IMR-90 (cell line): Measurements from ENCODE around the gene SHISA8. TPM values are rescaled to one million over a fixed set of nuclear protein-coding genes. Genes with fewer than 3 reads are reported as not detected.

ENCODE experiments used
- ATAC-seq: fragments of 200-7000 bp; cut with Tn5 transposase; 2 replicates; pipeline ENCODE4 v1.9.1; 2020; ENCODE audit warnings: low read depth, mild to moderate bottlenecking, moderate library complexity
- BruUV-seq: library from RNA; stranded (reverse); fragments of 400-500 nt; replicated peaks from 2 replicates; lab custom pipeline; 2021; lab: Mats Ljungman, UMichigan
- CTCF ChIA-PET: fragments of 300-600 bp; formaldehyde crosslinking; extraction: SDS; loops from one replicate; lab custom pipeline; 2021; ENCODE audit warnings: antibody characterized with exemption; lab: Yijun Ruan, JAX
- POLR2A ChIA-PET: fragments of 300-600 bp; sonication (Branson Sonifier 250); formaldehyde crosslinking; loops from one replicate; lab custom pipeline; 2022; ENCODE audit warnings: antibody characterized with exemption; ENCODE audit not compliant: unreplicated experiment; lab: Charles Lee
- DNase-seq: peaks from one replicate; pipeline ENCODE4 v3.0.0; 2013
- H2AFZ ChIP-seq: replicated peaks from 2 replicates; pipeline ENCODE3; 2013; ENCODE audit warnings: low read length, mild to moderate bottlenecking; ENCODE audit not compliant: poor library complexity
- H2AK5ac ChIP-seq: 2 replicates; pipeline ENCODE4 v1.6.1; 2013; ENCODE audit warnings: low read depth, low read length, inconsistent platforms
- H2AK9ac ChIP-seq: replicated peaks from 2 replicates; pipeline ENCODE3; 2013; ENCODE audit warnings: mild to moderate bottlenecking, low read depth, low read length, moderate library complexity; ENCODE audit not compliant: poor library complexity
- H2BK120ac ChIP-seq: 2 replicates; pipeline ENCODE4 v1.6.1; 2013; ENCODE audit warnings: low read depth, low read length, inconsistent platforms
- H2BK15ac ChIP-seq: 3 replicates; pipeline ENCODE4 v1.6.1; 2013; ENCODE audit warnings: low read depth, low read length, inconsistent platforms
- H2BK20ac ChIP-seq: 2 replicates; pipeline ENCODE4 v1.6.1; 2013; ENCODE audit warnings: low read depth, mild to moderate bottlenecking, inconsistent platforms, low read length, moderate library complexity
- H2BK5ac ChIP-seq: 2 replicates; pipeline ENCODE4 v1.6.1; 2013; ENCODE audit warnings: mild to moderate bottlenecking, low read depth, low read length, inconsistent platforms; ENCODE audit not compliant: poor library complexity, severe bottlenecking
- H3K14ac ChIP-seq: replicated peaks from 2 replicates; pipeline ENCODE4 v1.6.1; 2013; ENCODE audit warnings: low read depth, low read length, inconsistent platforms
- H3K18ac ChIP-seq: 2 replicates; pipeline ENCODE4 v1.6.1; 2013; ENCODE audit warnings: low read depth, low read length, control low read depth
- H3K23ac ChIP-seq: 2 replicates; pipeline ENCODE4 v1.6.1; 2013; ENCODE audit warnings: low read depth, low read length, inconsistent platforms
- H3K27ac ChIP-seq: 2 replicates; pipeline ENCODE4 v1.5.1; 2013; ENCODE audit warnings: mild to moderate bottlenecking, control low read depth, low read length; ENCODE audit not compliant: insufficient read depth
- H3K27me3 ChIP-seq: 2 replicates; pipeline ENCODE4 v1.6.1; 2013; ENCODE audit warnings: low read length; ENCODE audit not compliant: control insufficient read depth, insufficient read depth
- H3K36me3 ChIP-seq: 2 replicates; pipeline ENCODE4 v1.6.1; 2013; ENCODE audit warnings: low read length, mixed read lengths; ENCODE audit not compliant: control insufficient read depth, insufficient read depth
- H3K4ac ChIP-seq: 2 replicates; pipeline ENCODE4 v1.6.1; 2013; ENCODE audit warnings: low read depth, low read length, inconsistent platforms
- H3K4me1 ChIP-seq: 2 replicates; pipeline ENCODE4 v1.6.1; 2013; ENCODE audit warnings: low read length, mixed read lengths; ENCODE audit not compliant: control insufficient read depth, insufficient read depth
- H3K4me2 ChIP-seq: 2 replicates; pipeline ENCODE4 v1.6.1; 2013; ENCODE audit warnings: low read depth, mild to moderate bottlenecking, control low read depth, low read length, moderate library complexity
- H3K4me3 ChIP-seq: 2 replicates; pipeline ENCODE4 v1.5.1; 2013; ENCODE audit warnings: low read depth, mild to moderate bottlenecking, control low read depth, low read length, moderate library complexity; ENCODE audit not compliant: insufficient read depth
- H3K56ac ChIP-seq: 2 replicates; pipeline ENCODE4 v1.6.1; 2013; ENCODE audit warnings: low read length, inconsistent platforms; ENCODE audit not compliant: insufficient read depth; ENCODE audit errors: extremely low read depth
- H3K79me1 ChIP-seq, 2 experiments: 2 replicates each; pipeline ENCODE4 v1.6.1; 2013; ENCODE audit warnings: low read length in 2 of 2, inconsistent platforms in 1 of 2, low read depth in 1 of 2
- H3K9ac ChIP-seq: 2 replicates; pipeline ENCODE4 v1.6.1; 2013; ENCODE audit warnings: low read depth, low read length, control low read depth
- H3K9me1 ChIP-seq: 2 replicates; pipeline ENCODE4 v1.6.1; 2013; ENCODE audit warnings: low read length, inconsistent platforms; ENCODE audit not compliant: insufficient read depth
- H3K9me3 ChIP-seq: 2 replicates; pipeline ENCODE4 v1.6.1; 2013; ENCODE audit warnings: low read length; ENCODE audit not compliant: control insufficient read depth, insufficient read depth
- H4K20me1 ChIP-seq: 2 replicates; pipeline ENCODE4 v1.6.1; 2013; ENCODE audit warnings: low read length, inconsistent platforms; ENCODE audit not compliant: insufficient read depth
- H4K5ac ChIP-seq: 2 replicates; pipeline ENCODE4 v1.6.1; 2013; ENCODE audit warnings: mild to moderate bottlenecking, low read depth, low read length, control low read depth
- H4K8ac ChIP-seq, 2 experiments: 2 replicates each; pipeline ENCODE4 v1.6.1; 2013; ENCODE audit warnings: low read depth in 2 of 2, low read length in 2 of 2, control low read depth in 1 of 2, inconsistent platforms in 1 of 2
- H4K91ac ChIP-seq: 2 replicates; pipeline ENCODE4 v1.6.1; 2013; ENCODE audit warnings: low read depth, low read length, inconsistent platforms; ENCODE audit not compliant: insufficient read depth
- BHLHE40 ChIP-seq: fragments of 150-350 bp; IDR thresholded peaks from 2 replicates; pipeline ENCODE4 v1.6.1; 2016; ENCODE audit warnings: mild to moderate bottlenecking, low read depth, low read length
- CEBPB ChIP-seq: IDR thresholded peaks from 2 replicates; pipeline ENCODE4 v1.6.1; 2012; ENCODE audit warnings: low read depth, low read length, improper control_type of control experiment
- CHD1 ChIP-seq: IDR thresholded peaks from 2 replicates; pipeline ENCODE4 v1.6.1; 2012; ENCODE audit warnings: low read depth, low read length, improper control_type of control experiment
- FOS ChIP-seq: fragments of 150-350 bp; IDR thresholded peaks from 2 replicates; pipeline ENCODE4 v1.6.1; 2016; ENCODE audit warnings: low read depth, low read length
- MAFK ChIP-seq: IDR thresholded peaks from 2 replicates; pipeline ENCODE4 v1.6.1; 2012; ENCODE audit warnings: low read depth, low read length, improper control_type of control experiment
- MAZ ChIP-seq: IDR thresholded peaks from 2 replicates; pipeline ENCODE4 v1.6.1; 2012; ENCODE audit warnings: low read depth, mild to moderate bottlenecking, low read length, improper control_type of control experiment, moderate library complexity, borderline replicate concordance
- MXI1 ChIP-seq: IDR thresholded peaks from 2 replicates; pipeline ENCODE4 v1.6.1; 2012; ENCODE audit warnings: low read depth, mild to moderate bottlenecking, low read length, moderate library complexity, borderline replicate concordance
- NFE2L2 ChIP-seq: fragments of 150-350 bp; IDR thresholded peaks from 2 replicates; pipeline ENCODE4 v1.6.1; 2016; ENCODE audit warnings: low read depth, mild to moderate bottlenecking, low read length
- POLR2A ChIP-seq: IDR thresholded peaks from 2 replicates; pipeline ENCODE4 v1.6.1; 2012; ENCODE audit warnings: mild to moderate bottlenecking, low read depth, low read length
- RAD21 ChIP-seq: IDR thresholded peaks from 2 replicates; pipeline ENCODE4 v1.6.1; 2012; ENCODE audit warnings: low read length, improper control_type of control experiment
- RCOR1 ChIP-seq: IDR thresholded peaks from 2 replicates; pipeline ENCODE4 v1.6.1; 2012; ENCODE audit warnings: mild to moderate bottlenecking, low read length, improper control_type of control experiment; ENCODE audit not compliant: insufficient replicate concordance
- RFX5 ChIP-seq: IDR thresholded peaks from 2 replicates; pipeline ENCODE4 v1.8.0; 2012; ENCODE audit warnings: low read depth, mild to moderate bottlenecking, low read length, moderate library complexity
- WGBS, 2 experiments: methylation state at CpG; one replicate each; pipeline versions ENCODE4 v1.1.5 to v1.1.7; 2013; ENCODE audit warnings: missing lambda C conversion rate in 2 of 2; ENCODE audit not compliant: insufficient read length in 1 of 2; ENCODE audit errors: extremely low coverage in 2 of 2; 5-methylcytosine and 5-hydroxymethylcytosine counted together
- dilution Hi-C: fragments of 300-500 bp; cut with HindIII; formaldehyde crosslinking; loops from one replicate; pipeline ENCODE4 v1.14.3; 2018; ENCODE audit warnings: low sequenced_read_pairs; ENCODE audit not compliant: unreplicated experiment
- in situ Hi-C: fragments of 300-500 bp; cut with MboI; formaldehyde crosslinking; loops from 3 replicates; pipeline ENCODE4 v1.14.3; 2019; ENCODE audit warnings: low sequenced_read_pairs, inconsistent platforms, mixed read lengths
- intact Hi-C: fragments of 100-400 bp; cut with micrococcal nuclease; formaldehyde crosslinking; loops from 2 replicates; pipeline ENCODE4 v1.10.0; 2022
- polyA plus RNA-seq, 3 experiments: library from polyadenylated mRNA; depleted of rRNA; stranded (reverse); fragments of >200 nt; gene quantifications; 2 replicates each; pipeline ENCODE4 v1.2.3, GENCODE V29; 2012; ENCODE audit warnings: low replicate concordance in 1 of 3
- total RNA-seq: library from RNA; depleted of rRNA; stranded (reverse); fragments of >200 nt; gene quantifications from 2 replicates; pipeline ENCODE4 v1.2.3, GENCODE V29; 2012
- TF ChIP-seq, protein P1 (sequence below): fragments of 150-350 bp; IDR thresholded peaks from 2 replicates; pipeline ENCODE4 v1.6.1; 2017; ENCODE audit warnings: mild to moderate bottlenecking, antibody characterized with exemption, low read length, low read depth
- TF ChIP-seq, protein P2 (sequence below): fragments of 150-350 bp; IDR thresholded peaks from 2 replicates; pipeline ENCODE4 v1.6.1; 2016; ENCODE audit warnings: low read depth, mild to moderate bottlenecking, low read length, moderate library complexity, borderline replicate concordance
- TF ChIP-seq, protein P3 (sequence below): conservative IDR thresholded peaks from 2 replicates; pipeline ENCODE4 v1.5.1; 2012; ENCODE audit warnings: mild to moderate bottlenecking, low read depth, low read length, improper control_type of control experiment

SHISA8 gene
- total and polyA plus RNA-seq, 2 of the 4 experiments (the other 2 are of a cell fraction): not detected

DNA sequence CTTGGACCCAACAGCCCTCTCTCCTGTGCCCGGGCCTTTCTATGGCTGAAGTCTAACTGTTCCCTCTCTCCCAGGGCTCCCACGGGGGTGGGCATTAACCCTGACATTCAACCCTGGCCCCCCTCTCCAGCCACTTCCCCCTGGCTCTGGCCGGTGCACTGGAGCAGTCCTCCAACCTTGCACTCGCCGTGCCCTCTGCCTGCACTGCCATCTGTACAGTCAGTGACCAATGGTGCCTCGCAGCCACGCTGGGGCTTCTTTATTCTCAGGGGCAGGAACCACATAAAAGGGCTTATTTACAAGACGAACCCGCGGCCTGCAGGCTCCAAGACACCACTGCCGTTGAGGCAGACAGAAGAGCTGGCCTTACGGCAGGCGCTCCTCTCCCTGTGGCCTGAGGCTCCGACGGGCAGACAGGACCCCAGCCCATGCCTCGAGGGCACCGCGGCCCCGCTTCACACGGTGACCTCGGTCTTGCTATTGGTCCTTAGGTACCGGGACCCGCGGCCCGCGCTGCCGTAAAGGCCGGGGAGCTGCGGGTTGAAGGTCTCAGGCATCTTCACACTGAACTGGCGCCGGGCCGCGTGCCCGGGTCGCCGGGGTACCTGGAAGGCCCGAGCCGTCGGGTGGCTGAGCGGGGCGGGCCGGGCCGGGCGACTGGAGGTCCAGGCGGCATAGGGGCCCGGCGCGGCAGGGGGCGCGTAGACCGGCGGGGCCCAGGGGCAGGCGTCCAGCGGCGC, 5.4 kb downstream of the SHISA8 start:
- Histone ChIP-seq H3K79me1 (no peaks in the 10 kb centered on the region), H3K4me2 (no peak overlapping the region), H3K4me1 (peaks cover 2% of the 10 kb centered on the region; the same call in 1 of the 2 replicates), H2BK5ac (no peak overlapping the region), H4K91ac (no peak overlapping the region), H4K5ac (no peak overlapping the region), H2BK20ac (no peak overlapping the region), H3K9ac (no peak overlapping the region), H3K4me3 (no peak overlapping the region; the same call in 1 of the 2 replicates), H2AK9ac (peak overlapping the region; percentile 52), H3K14ac (no peak overlapping the region), H3K4ac (no peak overlapping the region), H4K8ac (no peak overlapping the region), H3K36me3 (peaks cover 5% of the 10 kb centered on the region; the same call in 1 of the 2 replicates), H3K56ac (no peak overlapping the region), H3K18ac (no peak overlapping the region), H3K23ac (no peak overlapping the region), H3K9me1 (no peaks in the 10 kb centered on the region), H4K20me1 (peaks cover 7% of the 10 kb centered on the region), H2AK5ac (no peak overlapping the region), H3K9me3 (no peaks in the 10 kb centered on the region), H2AFZ (peak overlapping the region; percentile 2), H3K27ac (no peak overlapping the region), H2BK15ac (no peak overlapping the region), H3K27me3 (peaks cover 52% of the 10 kb centered on the region), H2BK120ac (no peak overlapping the region)
- ChIA-PET CTCF (no interaction called here), POLR2A (no interaction called here)
- intact Hi-C loops (no loop called here), in situ Hi-C loops (no loop called here), dilution Hi-C loops (no loop called here)
- BruUV-seq: no TSS peak
- no peak for DNase-seq
- no peak for ATAC-seq
- 37% methylated on average over 19 of the region's 55 CpGs; no CpG with 5 or more reads in 1 of the 2 experiments for WGBS, 2 experiments
- TF ChIP-seq MAZ: no peak
- TF ChIP-seq, protein P1, sequence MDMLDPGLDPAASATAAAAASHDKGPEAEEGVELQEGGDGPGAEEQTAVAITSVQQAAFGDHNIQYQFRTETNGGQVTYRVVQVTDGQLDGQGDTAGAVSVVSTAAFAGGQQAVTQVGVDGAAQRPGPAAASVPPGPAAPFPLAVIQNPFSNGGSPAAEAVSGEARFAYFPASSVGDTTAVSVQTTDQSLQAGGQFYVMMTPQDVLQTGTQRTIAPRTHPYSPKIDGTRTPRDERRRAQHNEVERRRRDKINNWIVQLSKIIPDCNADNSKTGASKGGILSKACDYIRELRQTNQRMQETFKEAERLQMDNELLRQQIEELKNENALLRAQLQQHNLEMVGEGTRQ: no peak
- TF ChIP-seq MAFK: no peak
- no peak for TF ChIP-seq CHD1
- no peak for TF ChIP-seq RFX5
- TF ChIP-seq RCOR1: no peak
- no peak for TF ChIP-seq FOS
- no peak for TF ChIP-seq POLR2A
- TF ChIP-seq MXI1: no peak
- TF ChIP-seq, protein P2, sequence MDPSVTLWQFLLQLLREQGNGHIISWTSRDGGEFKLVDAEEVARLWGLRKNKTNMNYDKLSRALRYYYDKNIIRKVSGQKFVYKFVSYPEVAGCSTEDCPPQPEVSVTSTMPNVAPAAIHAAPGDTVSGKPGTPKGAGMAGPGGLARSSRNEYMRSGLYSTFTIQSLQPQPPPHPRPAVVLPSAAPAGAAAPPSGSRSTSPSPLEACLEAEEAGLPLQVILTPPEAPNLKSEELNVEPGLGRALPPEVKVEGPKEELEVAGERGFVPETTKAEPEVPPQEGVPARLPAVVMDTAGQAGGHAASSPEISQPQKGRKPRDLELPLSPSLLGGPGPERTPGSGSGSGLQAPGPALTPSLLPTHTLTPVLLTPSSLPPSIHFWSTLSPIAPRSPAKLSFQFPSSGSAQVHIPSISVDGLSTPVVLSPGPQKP: no peak
- TF ChIP-seq RAD21: no peak
- TF ChIP-seq, protein P3, sequence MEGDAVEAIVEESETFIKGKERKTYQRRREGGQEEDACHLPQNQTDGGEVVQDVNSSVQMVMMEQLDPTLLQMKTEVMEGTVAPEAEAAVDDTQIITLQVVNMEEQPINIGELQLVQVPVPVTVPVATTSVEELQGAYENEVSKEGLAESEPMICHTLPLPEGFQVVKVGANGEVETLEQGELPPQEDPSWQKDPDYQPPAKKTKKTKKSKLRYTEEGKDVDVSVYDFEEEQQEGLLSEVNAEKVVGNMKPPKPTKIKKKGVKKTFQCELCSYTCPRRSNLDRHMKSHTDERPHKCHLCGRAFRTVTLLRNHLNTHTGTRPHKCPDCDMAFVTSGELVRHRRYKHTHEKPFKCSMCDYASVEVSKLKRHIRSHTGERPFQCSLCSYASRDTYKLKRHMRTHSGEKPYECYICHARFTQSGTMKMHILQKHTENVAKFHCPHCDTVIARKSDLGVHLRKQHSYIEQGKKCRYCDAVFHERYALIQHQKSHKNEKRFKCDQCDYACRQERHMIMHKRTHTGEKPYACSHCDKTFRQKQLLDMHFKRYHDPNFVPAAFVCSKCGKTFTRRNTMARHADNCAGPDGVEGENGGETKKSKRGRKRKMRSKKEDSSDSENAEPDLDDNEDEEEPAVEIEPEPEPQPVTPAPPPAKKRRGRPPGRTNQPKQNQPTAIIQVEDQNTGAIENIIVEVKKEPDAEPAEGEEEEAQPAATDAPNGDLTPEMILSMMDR: no peak
- TF ChIP-seq BHLHE40: no peak
- no peak for TF ChIP-seq NFE2L2
- TF ChIP-seq CEBPB: no peak
